Adrenal gland (tissue), 5 donors: ENCODE results near the gene AP1M1.

Experiments
- POLR2A ChIP-seq, 2 donors: fragments of 450-650 bp; IDR thresholded peaks; one replicate each; pipeline ENCODE4 v1.6.1; 2017; ENCODE audit warnings: antibody characterized with exemption in 2 of 2, mild to moderate bottlenecking in 2 of 2, moderate library complexity in 1 of 2
- TF ChIP-seq, protein P1 (sequence below), 6 experiments: fragments of 450-650 bp in 4 of 6; fragments of 200-600 bp in 2 of 6; sonication (generic) in 1 of 6; IDR thresholded peaks; 1 replicate in 5 of 6; 2 replicates in 1 of 6; pipeline versions ENCODE4 v1.5.1 to v1.8.0; 2016 to 2021; ENCODE audit warnings: antibody characterized with exemption in 6 of 6, mild to moderate bottlenecking in 2 of 6, moderate library complexity in 1 of 6
- donor health status: DM: no; HTN: no; CAD: no.

DNA sequence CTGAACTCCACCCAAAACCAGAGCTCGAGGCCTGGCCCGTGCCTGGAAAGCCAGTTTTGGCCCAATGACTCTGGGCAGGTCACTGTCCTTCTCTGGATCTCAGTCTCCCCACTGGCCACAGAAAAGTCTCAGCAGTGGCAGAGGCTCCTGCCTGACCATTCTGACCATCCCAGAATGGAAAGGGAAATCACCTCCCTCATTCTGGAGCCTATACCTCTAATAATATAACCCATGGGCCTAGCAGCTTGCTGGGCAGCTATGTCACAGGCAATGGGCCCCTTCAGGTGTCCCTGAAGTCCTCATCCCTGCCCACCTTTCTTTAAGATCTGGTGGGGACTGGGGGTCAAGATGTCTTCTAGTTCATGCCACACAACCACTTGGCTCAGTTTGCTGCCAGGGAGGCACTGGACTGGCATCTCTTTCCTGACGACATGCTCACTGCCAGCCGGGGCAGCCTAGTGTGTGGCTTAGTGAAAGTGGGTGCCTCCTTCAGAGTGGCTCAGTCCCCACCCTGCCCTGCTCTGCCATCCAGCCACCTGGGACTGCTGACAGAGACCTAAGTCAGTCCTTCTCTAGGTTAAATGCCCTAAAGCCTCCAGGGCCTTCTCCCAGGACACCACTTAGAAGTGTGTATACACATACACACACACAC, 62.6 kb downstream of the AP1M1 start:
- TF ChIP-seq, protein P1, sequence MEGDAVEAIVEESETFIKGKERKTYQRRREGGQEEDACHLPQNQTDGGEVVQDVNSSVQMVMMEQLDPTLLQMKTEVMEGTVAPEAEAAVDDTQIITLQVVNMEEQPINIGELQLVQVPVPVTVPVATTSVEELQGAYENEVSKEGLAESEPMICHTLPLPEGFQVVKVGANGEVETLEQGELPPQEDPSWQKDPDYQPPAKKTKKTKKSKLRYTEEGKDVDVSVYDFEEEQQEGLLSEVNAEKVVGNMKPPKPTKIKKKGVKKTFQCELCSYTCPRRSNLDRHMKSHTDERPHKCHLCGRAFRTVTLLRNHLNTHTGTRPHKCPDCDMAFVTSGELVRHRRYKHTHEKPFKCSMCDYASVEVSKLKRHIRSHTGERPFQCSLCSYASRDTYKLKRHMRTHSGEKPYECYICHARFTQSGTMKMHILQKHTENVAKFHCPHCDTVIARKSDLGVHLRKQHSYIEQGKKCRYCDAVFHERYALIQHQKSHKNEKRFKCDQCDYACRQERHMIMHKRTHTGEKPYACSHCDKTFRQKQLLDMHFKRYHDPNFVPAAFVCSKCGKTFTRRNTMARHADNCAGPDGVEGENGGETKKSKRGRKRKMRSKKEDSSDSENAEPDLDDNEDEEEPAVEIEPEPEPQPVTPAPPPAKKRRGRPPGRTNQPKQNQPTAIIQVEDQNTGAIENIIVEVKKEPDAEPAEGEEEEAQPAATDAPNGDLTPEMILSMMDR (IDR thresholded peaks at IDR 0.05) = no peak
- TF ChIP-seq POLR2A (IDR thresholded peaks at IDR 0.05) = no peak
